Activated naive CD4-positive, alpha-beta T cell treated with anti-CD3 and anti-CD28 coated beads, Interleukin-2, amount 50 U/mL, for 24 hours (primary cell): ENCODE results near the gene CARD11.

Experiments
- H3K27ac Mint-ChIP-seq: one replicate; pipeline ENCODE4 v1.8.0; 2021; ENCODE audit warnings: mild to moderate bottlenecking, mixed read lengths
- H3K27me3 Mint-ChIP-seq: one replicate; pipeline ENCODE4 v1.8.0; 2021; ENCODE audit warnings: mixed read lengths
- H3K36me3 Mint-ChIP-seq: one replicate; pipeline ENCODE4 v1.8.0; 2021; ENCODE audit warnings: mixed read lengths
- H3K4me1 Mint-ChIP-seq: one replicate; pipeline ENCODE4 v1.8.0; 2021; ENCODE audit warnings: mixed read lengths
- H3K4me3 Mint-ChIP-seq: one replicate; pipeline ENCODE4 v1.8.0; 2021; ENCODE audit warnings: mild to moderate bottlenecking, mixed read lengths
- H3K9me3 Mint-ChIP-seq: one replicate; pipeline ENCODE4 v1.8.0; 2021; ENCODE audit warnings: mixed read lengths

CARD11 gene

DNA sequence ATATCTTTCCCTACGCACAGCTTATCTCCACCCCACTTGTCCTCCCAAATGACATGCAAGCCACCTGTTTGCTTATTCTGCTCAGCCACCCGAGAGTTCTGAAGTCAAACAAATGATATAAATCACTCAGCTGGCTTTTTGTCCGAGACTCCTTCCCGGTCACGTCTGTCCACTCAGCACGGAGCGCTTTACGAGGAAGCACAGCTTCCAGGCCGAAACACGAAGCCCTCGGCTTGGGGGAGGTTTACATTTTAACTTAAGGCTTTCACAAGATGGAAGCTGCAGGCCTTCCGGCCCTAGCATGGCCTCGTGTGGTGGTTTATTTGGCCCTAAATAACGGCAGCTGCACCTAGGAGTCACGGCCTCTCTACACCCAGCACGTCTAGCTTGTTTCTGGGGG, 139.5 kb downstream of the CARD11 start:
- Mint-ChIP-seq H3K4me3 (no peak overlapping the region), H3K27me3 (no peaks in the 10 kb centered on the region)

GRCh38 chr7:2903682-2904162, 139.9 kb downstream of the CARD11 start:
- no peaks in the 10 kb centered on the region for H3K27me3 Mint-ChIP-seq
- peaks cover 4% of the 10 kb centered on the region for H3K4me1 Mint-ChIP-seq
- peak overlapping the region; percentile 30 for H3K27ac Mint-ChIP-seq
- peaks cover 20% of the 10 kb centered on the region for H3K36me3 Mint-ChIP-seq
- no peak overlapping the region for H3K4me3 Mint-ChIP-seq
- no peaks in the 10 kb centered on the region for H3K9me3 Mint-ChIP-seq

More for the DNA sequence above, 139.5 kb downstream of the CARD11 start:
- H3K4me1 Mint-ChIP-seq = peaks cover 4% of the 10 kb centered on the region
- no peaks in the 10 kb centered on the region for H3K9me3 Mint-ChIP-seq
- peaks cover 20% of the 10 kb centered on the region for H3K36me3 Mint-ChIP-seq
- peak overlapping the region; percentile 90 for H3K27ac Mint-ChIP-seq

DNA sequence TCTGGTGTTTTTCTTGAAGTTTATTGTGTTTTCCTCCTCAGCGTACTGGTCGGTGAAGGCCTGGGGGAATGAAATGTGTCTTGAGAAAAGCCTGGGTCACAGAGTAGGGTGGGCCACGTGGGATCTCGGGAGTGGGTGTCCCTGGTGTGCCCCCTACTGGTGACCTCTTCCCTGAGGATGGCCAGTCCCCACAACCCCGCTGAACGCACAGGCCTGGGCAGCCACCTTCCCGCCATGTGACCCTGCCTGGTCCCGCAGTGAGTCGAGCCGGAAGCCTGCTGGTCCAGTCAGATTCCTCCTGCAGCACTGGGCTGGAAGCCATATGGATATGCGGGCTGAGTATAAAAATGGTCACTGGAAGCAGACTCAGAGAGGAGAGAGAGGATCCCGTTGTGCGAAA, 146.6 kb downstream of the CARD11 start:
- no peaks in the 10 kb centered on the region for H3K9me3 Mint-ChIP-seq
- H3K27ac Mint-ChIP-seq = peak overlapping the region; percentile 59
- H3K27me3 Mint-ChIP-seq = no peaks in the 10 kb centered on the region
- no peaks in the 10 kb centered on the region for H3K36me3 Mint-ChIP-seq
- H3K4me1 Mint-ChIP-seq = peaks cover 20% of the 10 kb centered on the region
- H3K4me3 Mint-ChIP-seq = no peak overlapping the region

DNA sequence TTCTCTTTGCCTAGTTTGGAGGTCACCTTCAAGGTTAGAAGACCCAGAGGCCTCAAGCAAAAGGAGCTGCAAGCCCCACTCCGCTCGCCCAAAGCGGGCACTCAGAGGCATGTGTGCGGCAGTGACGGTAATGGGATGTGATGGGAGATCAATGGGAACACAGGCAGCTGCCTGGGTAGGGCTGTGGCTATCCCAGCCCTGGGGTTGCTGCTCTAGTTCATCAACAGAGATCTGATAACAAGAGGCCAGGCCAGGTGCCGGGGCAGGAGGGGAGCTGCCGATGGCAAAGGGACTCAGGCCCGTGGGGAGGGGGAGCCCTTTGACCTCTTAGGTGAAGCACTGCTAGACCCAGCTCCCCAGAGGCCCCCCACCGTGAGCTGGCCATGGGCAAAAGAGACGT, 147.5 kb downstream of the CARD11 start:
- no peaks in the 10 kb centered on the region for H3K36me3 Mint-ChIP-seq
- H3K27me3 Mint-ChIP-seq = no peaks in the 10 kb centered on the region
- H3K9me3 Mint-ChIP-seq = no peaks in the 10 kb centered on the region
- H3K4me1 Mint-ChIP-seq = peaks cover 20% of the 10 kb centered on the region
- H3K27ac Mint-ChIP-seq = no peak overlapping the region
- no peak overlapping the region for H3K4me3 Mint-ChIP-seq

GRCh38 chr7:2894118-2894940, 149.3 kb downstream of the CARD11 start:
- H3K4me1 Mint-ChIP-seq = peaks cover 20% of the 10 kb centered on the region
- H3K36me3 Mint-ChIP-seq = no peaks in the 10 kb centered on the region
- H3K27me3 Mint-ChIP-seq = no peaks in the 10 kb centered on the region
- H3K4me3 Mint-ChIP-seq = peak overlapping the region; percentile 81
- H3K27ac Mint-ChIP-seq = peak overlapping the region; percentile 87
- no peaks in the 10 kb centered on the region for H3K9me3 Mint-ChIP-seq

GRCh38 chr7:2893411-2893861, 150.2 kb downstream of the CARD11 start:
- peak overlapping the region; percentile 17 for H3K27ac Mint-ChIP-seq

GRCh38 chr7:2892549-2892948, 151.1 kb downstream of the CARD11 start:
- no peaks in the 10 kb centered on the region for H3K27me3 Mint-ChIP-seq
- no peak overlapping the region for H3K27ac Mint-ChIP-seq
- no peaks in the 10 kb centered on the region for H3K9me3 Mint-ChIP-seq
- H3K4me3 Mint-ChIP-seq = no peak overlapping the region
- H3K4me1 Mint-ChIP-seq = peaks cover 20% of the 10 kb centered on the region
- no peaks in the 10 kb centered on the region for H3K36me3 Mint-ChIP-seq

More at GRCh38 chr7:2893411-2893861, 150.2 kb downstream of the CARD11 start:
- H3K36me3 Mint-ChIP-seq = no peaks in the 10 kb centered on the region
- no peaks in the 10 kb centered on the region for H3K27me3 Mint-ChIP-seq
- peak overlapping the region; percentile 7 for H3K4me3 Mint-ChIP-seq
- no peaks in the 10 kb centered on the region for H3K9me3 Mint-ChIP-seq
- H3K4me1 Mint-ChIP-seq = peaks cover 20% of the 10 kb centered on the region

- no peaks in the 10 kb centered on the region for H3K9me3 Mint-ChIP-seq
- no peak overlapping the region for H3K4me3 Mint-ChIP-seq
Measured at GRCh38 chr7:2887816-2888215, 155.9 kb downstream of the CARD11 start.

DNA sequence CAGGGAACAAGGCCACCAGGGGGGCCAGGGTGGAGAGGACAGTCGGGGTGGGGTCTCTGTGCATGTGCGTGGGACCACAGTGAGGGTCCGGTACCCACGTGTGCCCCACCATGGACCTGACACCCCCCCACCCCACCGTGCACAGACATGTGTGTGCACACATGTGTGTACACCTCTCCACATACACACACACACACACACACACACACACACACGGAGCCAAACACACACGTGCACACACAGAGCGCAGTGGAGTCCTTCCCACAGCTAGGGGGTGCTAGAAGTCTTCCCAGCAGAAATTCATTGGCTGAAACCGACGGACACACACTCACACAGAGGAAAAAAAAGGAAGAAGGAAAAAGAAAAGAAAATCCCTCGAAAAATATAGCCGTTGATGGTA, 156.8 kb downstream of the CARD11 start:
- Mint-ChIP-seq H3K27me3 (no peaks in the 10 kb centered on the region), H3K9me3 (no peaks in the 10 kb centered on the region), H3K27ac (no peak overlapping the region), H3K4me1 (peaks cover 5% of the 10 kb centered on the region), H3K36me3 (no peaks in the 10 kb centered on the region), H3K4me3 (no peak overlapping the region)

More at GRCh38 chr7:2887816-2888215, 155.9 kb downstream of the CARD11 start:
- H3K4me1 Mint-ChIP-seq = peaks cover 8% of the 10 kb centered on the region
- H3K36me3 Mint-ChIP-seq = no peaks in the 10 kb centered on the region
- H3K27me3 Mint-ChIP-seq = no peaks in the 10 kb centered on the region
- H3K27ac Mint-ChIP-seq = no peak overlapping the region

DNA sequence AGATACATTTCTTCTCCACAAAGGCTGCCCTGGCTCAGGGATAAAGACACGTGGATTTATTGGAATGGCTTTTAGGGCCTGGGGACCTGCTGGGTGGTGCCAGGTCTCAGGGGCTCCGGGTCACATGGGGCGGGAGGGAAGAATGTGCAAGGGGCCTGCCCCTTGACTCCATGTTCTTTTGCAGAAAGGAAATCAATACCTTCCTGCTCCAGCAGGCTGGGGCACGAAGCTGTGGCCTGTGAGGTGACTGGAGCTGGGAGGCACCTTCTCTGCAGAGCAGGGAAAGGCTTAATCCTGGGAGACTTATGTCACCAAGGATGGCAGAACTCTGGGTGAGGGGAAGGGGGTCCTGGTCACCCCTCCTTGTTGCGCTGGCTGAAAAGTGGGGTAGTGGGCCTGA, 157.3 kb downstream of the CARD11 start:
- Mint-ChIP-seq H3K27me3 (no peaks in the 10 kb centered on the region), H3K4me1 (peaks cover 5% of the 10 kb centered on the region), H3K27ac (no peak overlapping the region), H3K9me3 (no peaks in the 10 kb centered on the region), H3K4me3 (no peak overlapping the region), H3K36me3 (no peaks in the 10 kb centered on the region)

GRCh38 chr7:2884161-2884560, 159.5 kb downstream of the CARD11 start:
- no peaks in the 10 kb centered on the region for H3K36me3 Mint-ChIP-seq
- no peaks in the 10 kb centered on the region for H3K27me3 Mint-ChIP-seq
- no peak overlapping the region for H3K4me3 Mint-ChIP-seq
- H3K27ac Mint-ChIP-seq = no peak overlapping the region
- H3K9me3 Mint-ChIP-seq = no peaks in the 10 kb centered on the region
- peaks cover 15% of the 10 kb centered on the region for H3K4me1 Mint-ChIP-seq

GRCh38 chr7:2883101-2883500, 160.6 kb downstream of the CARD11 start:
- Mint-ChIP-seq H3K27ac (no peak overlapping the region), H3K4me1 (peaks cover 26% of the 10 kb centered on the region), H3K9me3 (no peaks in the 10 kb centered on the region), H3K4me3 (no peak overlapping the region), H3K27me3 (no peaks in the 10 kb centered on the region), H3K36me3 (no peaks in the 10 kb centered on the region)

- peaks cover 30% of the 10 kb centered on the region for H3K4me1 Mint-ChIP-seq
- no peaks in the 10 kb centered on the region for H3K36me3 Mint-ChIP-seq
- H3K4me3 Mint-ChIP-seq = no peak overlapping the region
- H3K27me3 Mint-ChIP-seq = no peaks in the 10 kb centered on the region
- no peaks in the 10 kb centered on the region for H3K9me3 Mint-ChIP-seq
- no peak overlapping the region for H3K27ac Mint-ChIP-seq
Measured at GRCh38 chr7:2882111-2882510, 161.6 kb downstream of the CARD11 start.

GRCh38 chr7:2880874-2881533, 162.7 kb downstream of the CARD11 start:
- H3K9me3 Mint-ChIP-seq = no peaks in the 10 kb centered on the region
- H3K27me3 Mint-ChIP-seq = no peaks in the 10 kb centered on the region
- no peaks in the 10 kb centered on the region for H3K36me3 Mint-ChIP-seq
- H3K27ac Mint-ChIP-seq = no peak overlapping the region
- peaks cover 27% of the 10 kb centered on the region for H3K4me1 Mint-ChIP-seq
- no peak overlapping the region for H3K4me3 Mint-ChIP-seq

- Mint-ChIP-seq H3K27me3 (no peaks in the 10 kb centered on the region), H3K36me3 (no peaks in the 10 kb centered on the region), H3K4me1 (peaks cover 27% of the 10 kb centered on the region), H3K27ac (peak overlapping the region; percentile 2), H3K4me3 (no peak overlapping the region), H3K9me3 (no peaks in the 10 kb centered on the region)
Measured at GRCh38 chr7:2880051-2880450, 163.6 kb downstream of the CARD11 start.

GRCh38 chr7:2879354-2879753, 164.3 kb downstream of the CARD11 start:
- Mint-ChIP-seq H3K27me3 (no peaks in the 10 kb centered on the region), H3K4me3 (no peak overlapping the region), H3K9me3 (no peaks in the 10 kb centered on the region), H3K4me1 (peaks cover 27% of the 10 kb centered on the region), H3K27ac (no peak overlapping the region), H3K36me3 (no peaks in the 10 kb centered on the region)
